Measurements from ENCODE around the gene LRRC8A.

The LRRC8A gene

DNA sequence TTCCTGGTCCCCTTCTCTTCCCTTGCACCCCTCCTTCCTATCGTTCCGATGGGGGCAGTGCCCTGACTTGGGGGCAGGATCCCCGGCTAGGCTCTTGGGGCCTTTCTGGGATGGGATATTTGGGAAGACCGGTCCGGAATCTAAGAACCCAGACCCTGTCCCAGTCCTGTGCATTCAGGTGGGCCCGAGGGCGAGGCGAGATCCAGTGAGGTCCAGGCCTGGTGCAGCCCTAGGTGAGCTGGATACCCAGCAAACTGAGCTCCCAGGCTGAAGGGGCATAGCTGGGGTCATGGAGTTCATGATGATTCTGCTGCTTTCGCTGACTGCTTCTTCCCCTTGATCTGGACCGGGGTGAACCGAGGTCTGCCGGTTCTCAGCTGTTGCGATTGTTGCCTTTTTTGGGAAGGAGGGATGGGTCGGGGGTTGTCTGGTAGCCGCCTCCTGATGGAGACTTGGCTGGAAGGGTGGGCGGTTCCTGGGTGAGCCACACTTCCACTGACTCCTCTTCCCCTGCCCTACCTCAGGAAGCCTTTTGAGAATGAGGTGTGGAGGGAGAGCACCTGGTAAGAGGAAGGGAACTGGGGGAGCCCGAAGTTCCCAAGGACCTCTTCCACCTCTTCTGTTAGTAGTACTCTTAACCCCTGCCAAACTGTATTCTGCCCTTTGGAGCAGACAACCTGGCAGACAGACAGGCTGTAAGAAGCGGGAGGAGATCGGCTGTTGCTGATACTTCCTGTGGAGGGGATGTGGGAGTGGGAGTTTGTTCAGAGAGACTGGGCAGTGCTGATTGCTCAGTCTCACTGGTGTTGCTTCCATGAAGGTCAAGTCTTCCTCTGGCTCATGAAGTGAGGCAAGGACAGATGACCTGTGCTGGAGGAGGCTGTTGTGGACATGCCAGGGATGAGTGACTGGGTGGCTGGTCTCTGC is 1.0 kb downstream of the LRRC8A start:
- peak overlapping the region; percentile 98 for H3K4me3 ChIP-seq (ENCODE audit: low read depth, low read length)
- TF ChIP-seq CTCF (IDR thresholded peaks at IDR 0.05; ENCODE audit: low read depth, low read length) = no peak

DNA sequence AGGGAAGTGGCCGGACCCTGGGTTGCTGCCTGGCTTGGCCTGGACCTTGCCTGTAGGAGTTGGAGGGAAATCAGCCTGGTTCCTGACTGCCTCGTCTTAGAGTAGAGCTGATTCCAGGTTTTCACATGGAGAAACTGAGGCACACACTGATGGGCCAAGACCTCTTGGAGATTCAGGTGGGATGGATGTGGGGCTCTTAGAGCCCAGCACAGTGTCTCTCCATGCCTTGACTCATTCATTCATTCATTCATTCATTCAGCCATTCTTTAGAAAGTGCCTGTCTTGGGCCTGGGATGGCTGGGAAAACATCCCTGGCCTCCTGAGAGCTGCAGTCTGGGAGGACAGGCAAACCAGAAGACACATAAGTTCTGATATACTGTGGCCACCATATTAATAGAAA is 2.2 kb downstream of the LRRC8A start:
- TF ChIP-seq CTCF (IDR thresholded peaks at IDR 0.05; ENCODE audit: low read depth, low read length) = no peak
- H3K4me3 ChIP-seq (ENCODE audit: low read depth, low read length) = no peak overlapping the region; the same call in 1 of the 2 replicates

DNA sequence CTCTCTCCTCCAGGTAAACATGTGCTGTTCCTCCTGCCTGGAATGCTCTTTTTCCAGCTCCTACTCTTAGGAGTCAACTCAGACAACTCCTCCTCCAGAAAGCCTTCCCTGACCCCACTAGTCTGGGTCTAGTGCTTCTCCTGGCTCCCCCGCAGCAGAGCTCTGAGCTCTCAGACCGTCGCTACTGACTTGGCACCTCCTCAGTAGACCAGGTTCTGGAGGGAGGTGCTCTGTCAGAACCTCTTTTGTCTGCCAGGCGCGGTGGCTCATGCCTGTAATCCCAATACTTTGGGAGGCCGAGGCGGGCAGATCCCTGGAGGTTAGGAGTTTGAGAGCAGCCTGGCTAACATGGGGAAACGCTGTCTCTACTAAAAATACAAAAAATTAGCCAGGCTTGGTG is 3.4 kb downstream of the LRRC8A start:
- no peak for TF ChIP-seq CTCF (IDR thresholded peaks at IDR 0.05; ENCODE audit: low read depth, low read length)
- no peak overlapping the region for H3K4me3 ChIP-seq (ENCODE audit: low read depth, low read length)

DNA sequence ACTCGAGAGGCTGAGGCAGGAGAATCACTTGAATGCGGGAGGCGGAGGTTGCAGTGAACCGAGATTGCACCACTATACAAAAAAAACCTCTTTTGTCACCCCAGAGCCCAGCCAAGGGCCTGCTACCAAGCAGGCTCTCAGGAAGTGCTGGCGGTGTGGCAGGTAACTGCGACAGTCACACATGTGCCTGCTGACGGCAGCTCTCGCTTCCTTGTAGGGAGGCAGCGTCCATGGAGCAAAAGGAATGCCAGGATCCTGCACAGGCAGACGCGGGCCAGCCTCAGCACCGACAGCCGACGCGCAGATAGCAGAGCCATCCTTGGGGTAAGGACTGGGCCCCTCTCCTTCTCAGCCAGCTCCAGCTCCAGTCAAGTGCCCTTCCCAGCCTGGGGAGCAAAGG is 3.9 kb downstream of the LRRC8A start:
- no peak overlapping the region for H3K4me3 ChIP-seq (ENCODE audit: low read depth, low read length)
- TF ChIP-seq CTCF (IDR thresholded peaks at IDR 0.05; ENCODE audit: low read depth, low read length) = no peak

GRCh38 chr9:128886211-128886891 is 4.4 kb downstream of the LRRC8A start:
- H3K4me3 ChIP-seq (ENCODE audit: low read depth, low read length) = no peak overlapping the region
- no peak for TF ChIP-seq CTCF (IDR thresholded peaks at IDR 0.05; ENCODE audit: low read depth, low read length)

- no peak overlapping the region for H3K4me3 ChIP-seq (ENCODE audit: low read depth, low read length)
- no peak for TF ChIP-seq CTCF (IDR thresholded peaks at IDR 0.05; ENCODE audit: low read depth, low read length)
These were observed 5.1 kb downstream of the LRRC8A start for GRCh38 chr9:128887049-128887448.

DNA sequence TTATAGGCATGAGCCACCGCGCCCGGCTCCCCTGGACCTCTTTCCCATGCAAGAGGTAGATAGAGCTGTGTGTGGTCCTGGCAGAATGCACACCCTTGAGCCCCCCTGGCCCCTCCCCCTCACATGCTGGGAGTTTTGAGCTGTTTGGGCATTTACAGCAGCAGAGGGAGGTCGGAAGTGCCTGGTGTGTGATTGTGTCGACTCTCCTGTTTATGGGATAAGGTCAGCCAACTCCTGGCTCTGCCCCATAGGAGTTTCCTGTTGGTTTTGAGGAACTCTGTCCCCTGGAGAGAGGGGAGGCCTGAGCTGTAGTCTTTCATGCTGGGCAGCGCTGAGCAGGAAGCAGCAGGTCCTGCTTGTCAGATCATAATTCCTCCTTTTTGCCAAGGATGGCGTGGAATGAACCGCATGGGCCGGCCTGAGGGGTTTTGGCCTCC is 6.0 kb downstream of the LRRC8A start:
- TF ChIP-seq CTCF (IDR thresholded peaks at IDR 0.05; ENCODE audit: low read depth, low read length) = no peak
- H3K4me3 ChIP-seq (ENCODE audit: low read depth, low read length) = no peak overlapping the region

Measured in WI38 (cell line).